Adrenal gland (tissue), 5 donors: ENCODE results near the gene KDM6A.

Experiments used
- POLR2A ChIP-seq, 2 donors: fragments of 450-650 bp; IDR thresholded peaks; one replicate each; pipeline ENCODE4 v1.6.1; 2017; ENCODE audit warnings: antibody characterized with exemption in 2 of 2, mild to moderate bottlenecking in 2 of 2, moderate library complexity in 1 of 2
- TF ChIP-seq, protein P1 (sequence below), 6 experiments: fragments of 450-650 bp in 4 of 6; fragments of 200-600 bp in 2 of 6; sonication (generic) in 1 of 6; IDR thresholded peaks; 1 replicate in 5 of 6; 2 replicates in 1 of 6; pipeline versions ENCODE4 v1.5.1 to v1.8.0; 2016 to 2021; ENCODE audit warnings: antibody characterized with exemption in 6 of 6, mild to moderate bottlenecking in 2 of 6, moderate library complexity in 1 of 6
- donor health status: DM: no; HTN: no; CAD: no.

DNA sequence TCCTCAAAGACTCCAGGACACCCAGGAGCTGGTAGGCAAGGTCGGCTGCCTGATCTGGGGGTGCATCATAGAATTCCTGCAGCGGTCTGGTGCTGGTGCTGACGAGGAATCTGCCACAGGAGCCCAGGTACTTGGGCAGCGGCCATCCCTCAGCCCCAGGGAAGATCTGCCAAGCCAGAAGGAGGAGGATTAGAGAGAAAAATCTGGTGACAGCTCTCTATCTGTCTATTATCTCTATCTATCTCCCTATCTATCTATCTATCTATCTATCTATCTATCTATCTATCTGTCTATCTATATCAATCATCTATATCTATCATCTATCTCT, 281.0 kb downstream of the KDM6A start:
- TF ChIP-seq, protein P1, sequence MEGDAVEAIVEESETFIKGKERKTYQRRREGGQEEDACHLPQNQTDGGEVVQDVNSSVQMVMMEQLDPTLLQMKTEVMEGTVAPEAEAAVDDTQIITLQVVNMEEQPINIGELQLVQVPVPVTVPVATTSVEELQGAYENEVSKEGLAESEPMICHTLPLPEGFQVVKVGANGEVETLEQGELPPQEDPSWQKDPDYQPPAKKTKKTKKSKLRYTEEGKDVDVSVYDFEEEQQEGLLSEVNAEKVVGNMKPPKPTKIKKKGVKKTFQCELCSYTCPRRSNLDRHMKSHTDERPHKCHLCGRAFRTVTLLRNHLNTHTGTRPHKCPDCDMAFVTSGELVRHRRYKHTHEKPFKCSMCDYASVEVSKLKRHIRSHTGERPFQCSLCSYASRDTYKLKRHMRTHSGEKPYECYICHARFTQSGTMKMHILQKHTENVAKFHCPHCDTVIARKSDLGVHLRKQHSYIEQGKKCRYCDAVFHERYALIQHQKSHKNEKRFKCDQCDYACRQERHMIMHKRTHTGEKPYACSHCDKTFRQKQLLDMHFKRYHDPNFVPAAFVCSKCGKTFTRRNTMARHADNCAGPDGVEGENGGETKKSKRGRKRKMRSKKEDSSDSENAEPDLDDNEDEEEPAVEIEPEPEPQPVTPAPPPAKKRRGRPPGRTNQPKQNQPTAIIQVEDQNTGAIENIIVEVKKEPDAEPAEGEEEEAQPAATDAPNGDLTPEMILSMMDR (IDR thresholded peaks at IDR 0.05) = no peak
- TF ChIP-seq POLR2A (IDR thresholded peaks at IDR 0.05) = no peak
